Mesenchymal stem cell (in vitro differentiated cells and primary cell): Measurements from ENCODE around the gene SAP25. TPM values are rescaled to one million over a fixed set of nuclear protein-coding genes. Genes with fewer than 3 reads are reported as not detected.

Source experiments
- DNase-seq: peaks from one replicate; pipeline ENCODE4 v3.0.0-alpha.2; 2013
- H2AFZ ChIP-seq: one replicate; pipeline ENCODE4 v1.6.1; 2013; ENCODE audit warnings: low read depth, mild to moderate bottlenecking, control low read depth, inconsistent platforms, low read length, moderate library complexity
- H2AK5ac ChIP-seq: 2 replicates; pipeline ENCODE4 v1.6.1; 2013; ENCODE audit warnings: low read length, moderate library complexity, mild to moderate bottlenecking, inconsistent platforms; ENCODE audit not compliant: severe bottlenecking
- H2BK120ac ChIP-seq: one replicate; pipeline ENCODE4 v1.6.1; 2013; ENCODE audit warnings: low read depth, mild to moderate bottlenecking, inconsistent platforms, low read length, moderate library complexity
- H2BK12ac ChIP-seq, 2 experiments: one replicate each; pipeline ENCODE4 v1.6.1; 2013; ENCODE audit warnings: inconsistent platforms in 2 of 2, low read length in 2 of 2, mild to moderate bottlenecking in 2 of 2, moderate library complexity in 2 of 2, control low read depth in 1 of 2
- H2BK15ac ChIP-seq: one replicate; pipeline ENCODE4 v1.6.1; 2013; ENCODE audit warnings: mild to moderate bottlenecking, low read depth, inconsistent platforms; ENCODE audit not compliant: poor library complexity, severe bottlenecking
- H2BK5ac ChIP-seq: 2 replicates; pipeline ENCODE4 v1.6.1; 2013; ENCODE audit warnings: low read depth, mild to moderate bottlenecking, low read length, control low read depth, inconsistent platforms; ENCODE audit not compliant: poor library complexity, severe bottlenecking
- H3K14ac ChIP-seq, 2 experiments: one replicate each; pipeline ENCODE4 v1.6.1; 2013; ENCODE audit warnings: inconsistent platforms in 2 of 2, low read length in 2 of 2, control low read depth in 1 of 2, mild to moderate bottlenecking in 1 of 2, moderate library complexity in 1 of 2
- H3K18ac ChIP-seq, 2 experiments: one replicate each; pipeline ENCODE4 v1.6.1; 2013; ENCODE audit warnings: inconsistent platforms in 2 of 2, low read length in 2 of 2, control low read depth in 1 of 2, low read depth in 1 of 2, mild to moderate bottlenecking in 1 of 2
- H3K23ac ChIP-seq, 2 experiments: one replicate each; pipeline ENCODE4 v1.6.1; 2013; ENCODE audit warnings: inconsistent platforms in 2 of 2, low read length in 2 of 2, mild to moderate bottlenecking in 2 of 2, moderate library complexity in 2 of 2, control low read depth in 1 of 2
- H3K27ac ChIP-seq: 2 replicates; pipeline ENCODE4 v1.5.1; 2013; ENCODE audit warnings: mild to moderate bottlenecking, moderate library complexity, low read length, control low read depth, inconsistent platforms; ENCODE audit not compliant: poor library complexity, severe bottlenecking
- H3K27me3 ChIP-seq, 2 experiments: 2 replicates each; pipeline versions ENCODE4 v1.6.1 to v1.7.0; 2013; ENCODE audit warnings: low read length in 2 of 2, mild to moderate bottlenecking in 2 of 2, moderate library complexity in 2 of 2, control low read depth in 1 of 2, inconsistent platforms in 1 of 2; ENCODE audit not compliant: control insufficient read depth in 1 of 2, insufficient read depth in 1 of 2
- H3K36me3 ChIP-seq, 2 experiments: 2 replicates each; pipeline versions ENCODE4 v1.6.1 to v1.7.0; 2013; ENCODE audit warnings: low read length in 2 of 2, control low read depth in 1 of 2, inconsistent platforms in 1 of 2, low read depth in 1 of 2, mild to moderate bottlenecking in 1 of 2; ENCODE audit not compliant: insufficient read depth in 2 of 2, control insufficient read depth in 1 of 2
- H3K4ac ChIP-seq, 2 experiments: one replicate each; pipeline ENCODE4 v1.6.1; 2013; ENCODE audit warnings: inconsistent platforms in 2 of 2, low read length in 2 of 2, mild to moderate bottlenecking in 2 of 2, moderate library complexity in 2 of 2, control low read depth in 1 of 2, low read depth in 1 of 2
- H3K4me1 ChIP-seq: 2 replicates; pipeline ENCODE4 v1.6.1; 2013; ENCODE audit warnings: low read depth, low read length, control low read depth; ENCODE audit not compliant: control insufficient read depth, insufficient read depth
- H3K4me2 ChIP-seq: 2 replicates; pipeline ENCODE4 v1.6.1; 2013; ENCODE audit warnings: low read length, mild to moderate bottlenecking, inconsistent platforms; ENCODE audit not compliant: poor library complexity, severe bottlenecking
- H3K4me3 ChIP-seq, 2 experiments: 2 replicates each; pipeline versions ENCODE4 v1.5.1 to v1.7.0; 2013; ENCODE audit warnings: low read length in 2 of 2, mild to moderate bottlenecking in 2 of 2, control low read depth in 1 of 2, low read depth in 1 of 2; ENCODE audit not compliant: insufficient read depth in 1 of 2
- H3K79me1 ChIP-seq: replicated peaks from 2 replicates; pipeline ENCODE4 v1.6.1; 2013; ENCODE audit warnings: mild to moderate bottlenecking, control low read depth, low read length, inconsistent platforms; ENCODE audit not compliant: poor library complexity, severe bottlenecking
- H3K9ac ChIP-seq: 2 replicates; pipeline ENCODE4 v1.7.0; 2013; ENCODE audit warnings: mild to moderate bottlenecking, low read length, moderate library complexity
- H3K9me3 ChIP-seq: 2 replicates; pipeline ENCODE4 v1.7.0; 2013; ENCODE audit warnings: mild to moderate bottlenecking, low read length; ENCODE audit not compliant: control insufficient read depth
- H4K8ac ChIP-seq: one replicate; pipeline ENCODE4 v1.6.1; 2013; ENCODE audit warnings: inconsistent platforms, mild to moderate bottlenecking, low read length, moderate library complexity
- H4K91ac ChIP-seq: one replicate; pipeline ENCODE4 v1.6.1; 2013; ENCODE audit warnings: mild to moderate bottlenecking, low read length, inconsistent platforms
- WGBS: methylation state at CpG from one replicate; pipeline ENCODE4 v1.1.7; 2013; ENCODE audit warnings: mixed read lengths; 5-methylcytosine and 5-hydroxymethylcytosine counted together
- polyA plus RNA-seq, 2 experiments: library from polyadenylated mRNA; stranded (reverse); fragments of 200-250 nt; gene quantifications; one replicate each; pipeline ENCODE4 v1.2.3, GENCODE V29; 2013

SAP25 gene
- 1.9 TPM for polyA plus RNA-seq (2013, experiment 1 of 2)
- 1.4 TPM for polyA plus RNA-seq (2013, experiment 2 of 2)

DNA sequence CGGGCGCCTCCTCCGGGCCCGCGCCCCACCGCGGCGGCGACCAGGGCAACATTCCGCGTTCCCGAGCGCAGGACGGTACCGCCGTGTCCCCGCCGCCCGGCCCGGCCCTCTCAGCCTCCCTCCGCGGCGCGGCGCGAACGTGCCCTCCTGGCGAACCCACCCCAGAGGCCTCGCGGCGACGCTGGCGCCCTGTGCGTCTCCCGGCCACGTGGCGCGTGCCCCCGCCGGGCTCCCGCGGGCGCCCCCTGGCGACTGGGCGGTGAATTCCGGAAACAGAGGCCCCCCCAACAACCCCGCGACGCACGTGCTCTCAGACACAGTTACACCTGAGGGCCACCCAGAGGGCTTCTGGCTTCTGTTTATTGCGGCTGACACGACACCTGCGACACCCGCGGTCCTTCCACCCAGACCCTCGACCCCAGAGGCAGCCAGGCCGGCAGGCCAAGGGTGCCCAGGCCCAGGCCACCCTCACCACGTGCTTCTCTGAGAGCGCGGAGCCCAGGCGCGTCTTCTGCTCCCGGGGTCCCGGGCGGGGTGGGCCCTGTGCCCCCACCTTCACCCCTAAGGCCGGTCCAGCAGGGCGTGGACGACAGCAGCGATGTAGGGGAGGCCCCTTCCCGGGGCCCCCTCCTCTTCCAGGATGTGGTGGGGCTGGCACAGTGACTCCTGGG, at the start of gene SAP25:
TSS of gene SAP25 (minus strand) at position 210 of the 671 bp plus-strand sequence. CDS start at position 52, 158 bp downstream.
- Histone ChIP-seq H2BK120ac (no peak within 1 kb of the TSS), H3K4me2 (no peak within 1 kb of the TSS), H3K9ac (no peak within 1 kb of the TSS), H2BK5ac (no peak within 1 kb of the TSS), H3K23ac (no peak within 1 kb of the TSS), H3K27ac (no peak within 1 kb of the TSS), H2AFZ (no peak within 1 kb of the TSS), H2AK5ac (no peak within 1 kb of the TSS), H2BK12ac (no peak within 1 kb of the TSS), H3K4me1 (peaks cover 38% of the 10 kb centered on the region), H3K9me3 (no peaks in the 10 kb centered on the region), H3K4me3 (no peak within 1 kb of the TSS), H4K8ac (peak within 1 kb of the TSS; percentile 13), H3K14ac (no peak within 1 kb of the TSS), H3K4ac (no peak within 1 kb of the TSS), H4K91ac (peak within 1 kb of the TSS; percentile 52), H3K27me3 (peaks cover 7 to 17% of the 10 kb centered on the region in 2 experiments), H3K79me1 (peaks cover 23% of the 10 kb centered on the region), H2BK15ac (no peak within 1 kb of the TSS), H3K36me3 (peaks cover 34 to 65% of the 10 kb centered on the region in 2 experiments), H3K18ac (no peak within 1 kb of the TSS)
- no peak for DNase-seq
- WGBS = 92% methylated on average over 70 of the region's 70 CpGs

GRCh38 chr7:100621554-100621953, 47.9 kb upstream of the SAP25 start:
- Histone ChIP-seq H3K18ac (no peak overlapping the region), H2BK120ac (no peak overlapping the region), H2BK15ac (no peak overlapping the region), H3K9me3 (no peaks in the 10 kb centered on the region), H3K14ac (no peak overlapping the region), H3K23ac (no peak overlapping the region), H3K4me2 (no peak overlapping the region), H3K4ac (no peak overlapping the region), H3K4me1 (peaks cover 4% of the 10 kb centered on the region), H2BK12ac (no peak overlapping the region), H2AK5ac (no peak overlapping the region), H2BK5ac (no peak overlapping the region), H3K79me1 (no peaks in the 10 kb centered on the region), H2AFZ (no peak overlapping the region), H4K91ac (peak overlapping the region; percentile 1), H4K8ac (peak overlapping the region; percentile 47), H3K9ac (no peak overlapping the region), H3K36me3 (peaks cover 0 to 20% of the 10 kb centered on the region in 2 experiments), H3K27me3 (no peaks in the 10 kb centered on the region), H3K27ac (no peak overlapping the region), H3K4me3 (no peak overlapping the region)
- peak; percentile 14 for DNase-seq
- 71% methylated on average over 8 of the region's 8 CpGs for WGBS

GRCh38 chr7:100620804-100621203, 47.1 kb upstream of the SAP25 start:
- Histone ChIP-seq H2AFZ (no peak overlapping the region), H3K9ac (no peak overlapping the region), H3K23ac (no peak overlapping the region), H2AK5ac (no peak overlapping the region), H2BK12ac (no peak overlapping the region), H3K36me3 (peaks cover 0 to 22% of the 10 kb centered on the region in 2 experiments), H4K91ac (no peak overlapping the region), H3K27me3 (no peaks in the 10 kb centered on the region), H3K9me3 (no peaks in the 10 kb centered on the region), H3K14ac (no peak overlapping the region), H3K4me1 (no peaks in the 10 kb centered on the region), H3K4me2 (no peak overlapping the region), H2BK120ac (no peak overlapping the region), H3K4ac (no peak overlapping the region), H2BK15ac (no peak overlapping the region), H3K18ac (no peak overlapping the region), H2BK5ac (no peak overlapping the region), H4K8ac (no peak overlapping the region), H3K4me3 (no peak overlapping the region), H3K27ac (no peak overlapping the region), H3K79me1 (no peaks in the 10 kb centered on the region)
- DNase-seq = no peak
- WGBS = 94% methylated on average over 23 of the region's 23 CpGs

- Histone ChIP-seq H2BK5ac (no peak overlapping the region), H4K91ac (no peak overlapping the region), H2BK15ac (no peak overlapping the region), H2AK5ac (no peak overlapping the region), H3K27me3 (no peaks in the 10 kb centered on the region), H3K27ac (no peak overlapping the region), H3K18ac (no peak overlapping the region), H3K36me3 (peaks cover 0 to 22% of the 10 kb centered on the region in 2 experiments), H2AFZ (no peak overlapping the region), H3K4me1 (no peaks in the 10 kb centered on the region), H3K79me1 (no peaks in the 10 kb centered on the region), H3K4ac (no peak overlapping the region), H2BK12ac (no peak overlapping the region), H2BK120ac (no peak overlapping the region), H4K8ac (no peak overlapping the region), H3K9ac (no peak overlapping the region), H3K4me3 (no peak overlapping the region), H3K9me3 (no peaks in the 10 kb centered on the region), H3K14ac (no peak overlapping the region), H3K23ac (no peak overlapping the region), H3K4me2 (no peak overlapping the region)
- WGBS = 92% methylated on average over 4 of the region's 6 CpGs
- no peak for DNase-seq
These were observed 46.5 kb upstream of the SAP25 start for GRCh38 chr7:100620239-100620638.
